ENCODE data around the gene ASH1L.

DNA sequence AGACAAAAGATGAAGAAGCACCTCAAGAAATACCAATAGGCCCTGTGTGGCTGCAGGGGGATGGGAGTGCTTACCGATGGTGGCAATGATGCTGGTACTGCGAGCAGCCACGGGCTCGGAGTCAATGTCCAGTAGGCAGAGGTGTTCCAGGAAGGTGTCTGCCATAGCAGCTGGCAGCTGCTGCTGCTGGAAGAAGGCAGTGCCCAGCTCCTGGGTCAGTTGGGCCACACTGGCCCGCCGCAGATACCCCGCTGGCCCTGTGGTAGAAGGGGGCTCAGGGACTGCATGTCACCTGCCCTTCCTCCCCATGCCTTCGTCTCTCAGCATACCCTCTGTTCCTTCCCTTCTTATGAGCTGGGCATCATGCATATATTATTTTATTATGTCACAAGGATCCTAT lies 262.6 kb downstream of the ASH1L start:
- TF ChIP-seq POLR2A (IDR thresholded peaks at IDR 0.05) (no peak), POLR2AphosphoS5 (IDR thresholded peaks at IDR 0.05) (no peak), EP300 (IDR thresholded peaks at IDR 0.05) (no peak)
- TF ChIP-seq, protein P1, sequence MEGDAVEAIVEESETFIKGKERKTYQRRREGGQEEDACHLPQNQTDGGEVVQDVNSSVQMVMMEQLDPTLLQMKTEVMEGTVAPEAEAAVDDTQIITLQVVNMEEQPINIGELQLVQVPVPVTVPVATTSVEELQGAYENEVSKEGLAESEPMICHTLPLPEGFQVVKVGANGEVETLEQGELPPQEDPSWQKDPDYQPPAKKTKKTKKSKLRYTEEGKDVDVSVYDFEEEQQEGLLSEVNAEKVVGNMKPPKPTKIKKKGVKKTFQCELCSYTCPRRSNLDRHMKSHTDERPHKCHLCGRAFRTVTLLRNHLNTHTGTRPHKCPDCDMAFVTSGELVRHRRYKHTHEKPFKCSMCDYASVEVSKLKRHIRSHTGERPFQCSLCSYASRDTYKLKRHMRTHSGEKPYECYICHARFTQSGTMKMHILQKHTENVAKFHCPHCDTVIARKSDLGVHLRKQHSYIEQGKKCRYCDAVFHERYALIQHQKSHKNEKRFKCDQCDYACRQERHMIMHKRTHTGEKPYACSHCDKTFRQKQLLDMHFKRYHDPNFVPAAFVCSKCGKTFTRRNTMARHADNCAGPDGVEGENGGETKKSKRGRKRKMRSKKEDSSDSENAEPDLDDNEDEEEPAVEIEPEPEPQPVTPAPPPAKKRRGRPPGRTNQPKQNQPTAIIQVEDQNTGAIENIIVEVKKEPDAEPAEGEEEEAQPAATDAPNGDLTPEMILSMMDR (IDR thresholded peaks at IDR 0.05): no peak
